Aortic smooth muscle cell (primary cell): Measurements from ENCODE around the gene NME5. TPM values are rescaled to one million over a fixed set of nuclear protein-coding genes. Genes with fewer than 3 reads are reported as not detected.

ENCODE experiments used
- total RNA-seq: library from RNA; depleted of rRNA; stranded (reverse); fragments of >200 nt; gene quantifications from 2 replicates; pipeline ENCODE4 v1.2.3, GENCODE V29; 2014

NME5 gene, protein sequence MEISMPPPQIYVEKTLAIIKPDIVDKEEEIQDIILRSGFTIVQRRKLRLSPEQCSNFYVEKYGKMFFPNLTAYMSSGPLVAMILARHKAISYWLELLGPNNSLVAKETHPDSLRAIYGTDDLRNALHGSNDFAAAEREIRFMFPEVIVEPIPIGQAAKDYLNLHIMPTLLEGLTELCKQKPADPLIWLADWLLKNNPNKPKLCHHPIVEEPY
- 4.8 and 5.0 TPM in 2 replicates for total RNA-seq

DNA sequence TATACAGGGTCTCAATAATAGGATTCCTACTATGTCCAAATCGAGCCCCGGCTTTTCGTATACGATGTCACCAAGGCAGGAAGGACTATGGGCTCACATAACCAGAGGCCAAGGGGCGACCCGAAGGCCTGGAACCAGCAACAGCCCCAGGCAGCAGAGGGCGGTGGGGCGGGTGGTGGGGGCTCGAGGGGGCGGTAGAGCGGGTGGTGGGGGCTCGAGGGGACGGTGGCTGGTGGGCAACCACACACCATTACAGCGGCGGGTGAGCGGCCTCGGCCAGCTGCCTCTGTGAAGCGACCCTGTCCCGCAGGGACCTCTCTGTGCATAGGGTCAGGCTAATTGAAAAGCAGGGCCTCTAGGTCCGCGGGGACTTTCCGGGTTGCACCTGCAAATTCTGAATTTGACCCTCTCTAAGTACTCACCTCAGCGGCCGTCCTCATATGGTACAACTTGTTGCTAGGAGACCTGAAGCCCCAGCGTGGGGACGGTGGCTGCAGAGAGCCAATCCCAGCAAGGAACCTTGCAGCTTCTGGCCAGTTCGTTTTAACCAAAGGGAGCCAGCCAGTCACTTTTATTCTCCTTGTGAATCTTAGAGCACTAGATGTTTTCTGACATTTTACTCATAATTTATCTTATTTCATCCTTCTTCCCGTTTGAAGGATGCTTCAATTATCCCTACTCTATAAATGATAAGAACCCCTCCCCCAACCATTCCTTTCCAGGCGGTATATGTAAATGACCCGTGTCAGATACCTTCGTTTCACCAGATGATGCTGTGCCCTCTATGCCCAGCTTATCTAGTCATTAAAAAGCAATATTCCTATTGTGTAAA lies at the start of gene NME5:
Gene NME5 (minus strand): TSS at position 480 of the 832 bp plus-strand sequence. CDS start 648 bp downstream, outside the sequence.

DNA sequence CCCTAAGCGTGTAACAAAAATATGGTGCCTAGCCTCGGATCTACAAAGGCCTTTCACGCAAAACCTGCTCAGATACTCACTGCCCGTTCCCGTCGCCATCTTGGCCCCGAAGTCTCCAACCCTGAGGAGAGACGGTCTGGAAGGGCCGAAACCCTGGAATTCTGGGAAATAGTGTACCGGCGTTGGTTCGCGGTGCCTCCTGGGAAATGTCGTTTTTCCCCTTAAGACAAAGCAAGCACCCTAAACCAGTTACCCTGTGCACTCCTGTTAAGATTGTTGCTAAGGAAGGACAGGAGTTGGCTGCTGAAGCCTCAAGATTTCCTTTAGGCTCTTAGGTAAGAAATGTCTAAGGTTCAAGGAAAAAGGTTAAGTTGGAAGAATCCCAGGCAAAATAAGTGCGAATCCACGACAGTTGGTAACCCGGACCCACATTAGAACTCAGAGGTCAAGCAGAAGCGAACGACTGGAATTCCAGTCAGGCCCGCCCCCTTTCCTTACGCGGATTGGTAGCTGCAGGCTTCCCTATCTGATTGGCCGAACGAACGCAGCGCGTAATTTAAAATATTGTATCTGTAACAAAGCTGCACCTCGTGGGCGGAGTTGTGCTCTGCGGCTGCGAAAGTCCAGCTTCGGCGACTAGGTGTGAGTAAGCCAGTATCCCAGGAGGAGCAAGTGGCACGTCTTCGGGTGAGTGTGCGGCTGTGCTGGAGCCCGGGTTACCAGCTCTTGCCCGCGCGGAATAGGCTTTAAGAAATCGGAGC lies 39.5 kb upstream of the NME5 start, which contains the start of the genes BRD8 and KIF20A:
Gene BRD8 (minus strand): TSS at position 115 of the 761 bp plus-strand sequence. CDS start 16 bp downstream, at position 99.
Gene KIF20A (plus strand): TSS at position 597 of the 761 bp plus-strand sequence. CDS start 569 bp downstream, outside the sequence.

DNA sequence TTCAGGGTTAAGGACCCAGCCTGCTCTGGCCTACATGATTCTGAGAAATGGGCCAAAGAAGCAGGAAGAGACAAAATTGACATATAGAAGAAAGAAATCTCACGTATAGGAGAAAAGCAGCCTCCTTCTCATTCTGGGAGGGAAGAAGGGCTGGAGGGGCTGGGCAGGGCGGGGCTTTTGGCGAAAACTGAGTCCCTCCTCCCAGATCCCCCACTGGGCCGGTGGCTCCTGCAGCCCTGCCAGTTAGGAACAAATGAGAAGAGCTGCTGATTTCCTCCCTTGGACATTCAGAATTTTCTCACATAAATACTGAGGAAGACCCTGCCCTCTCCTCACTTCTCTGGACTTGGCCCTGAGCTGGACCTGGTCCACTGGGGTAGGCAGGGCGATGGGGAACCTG lies 55.5 kb downstream of the NME5 start, which contains the start of gene WNT8A:
Gene WNT8A (plus strand): TSS at position 332 of the 400 bp plus-strand sequence. CDS start 95 bp downstream, outside the sequence.

Other genes with a start within 250 kb of the NME5 start
- gene PKD2L2, start 250.0 kb downstream of the NME5 start, total RNA-seq, result not detected in 2 replicates
- gene FAM13B, start 106.3 kb downstream of the NME5 start, total RNA-seq, result 18.6 and 23.0 TPM in 2 replicates
- gene WNT8A, start 55.4 kb downstream of the NME5 start, total RNA-seq, result not detected in 2 replicates
- gene BRD8, start 39.2 kb upstream of the NME5 start, total RNA-seq, result 38.8 and 46.0 TPM in 2 replicates
- gene KIF20A, start 39.7 kb upstream of the NME5 start, total RNA-seq, result 59.3 and 69.1 TPM in 2 replicates
- gene CDC23, start 73.9 kb upstream of the NME5 start, total RNA-seq, result 18.9 and 21.1 TPM in 2 replicates
- not detected in 2 replicates for gene GFRA3, start 135.2 kb upstream of the NME5 start, total RNA-seq
- gene CDC25C, start 192.4 kb upstream of the NME5 start, total RNA-seq, result 3.0 and 4.9 TPM in 2 replicates
- 21.4 and 26.5 TPM in 2 replicates for gene FAM53C, start 198.8 kb upstream of the NME5 start, total RNA-seq
- 39.6 and 45.8 TPM in 2 replicates for gene KDM3B, start 213.3 kb upstream of the NME5 start, total RNA-seq